Measurements from ENCODE around the gene PPA2. TPM values are rescaled to one million over a fixed set of nuclear protein-coding genes. Genes with fewer than 3 reads are reported as not detected.
"Not testable (repeated sequence)": the region's sequence is repeated elsewhere in the genome, so short reads cannot be mapped to it uniquely, and the experiment has no call there.

The PPA2 gene
- total RNA-seq, 1 donor from 2014 or later = 49.3 TPM

DNA sequence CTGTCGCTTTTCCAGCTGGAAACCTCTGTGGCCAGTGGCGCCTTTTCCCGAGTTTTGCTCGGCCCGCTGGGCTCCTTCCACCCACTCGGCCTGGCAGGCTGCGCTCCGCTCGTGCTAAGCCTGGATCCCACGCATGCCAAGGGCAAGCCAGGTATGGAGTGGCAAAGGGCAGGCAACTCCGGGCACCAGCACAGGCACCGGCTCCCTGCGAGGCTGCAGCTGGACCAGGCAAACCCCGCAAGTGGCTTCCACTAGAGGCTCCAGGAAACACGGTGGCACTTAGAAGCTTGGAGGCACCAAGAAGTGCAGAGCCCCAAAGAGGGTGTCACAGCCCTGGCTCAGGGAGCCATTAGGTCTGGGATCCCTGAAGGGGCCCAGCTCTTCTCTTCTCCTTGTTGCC, 59.5 kb downstream of the PPA2 start:
- Histone ChIP-seq H3K4me1 (no peaks in the 10 kb centered on the region), H3K27ac (no peak overlapping the region), H3K27me3 (no peaks in the 10 kb centered on the region), H3K4me3 (no peak overlapping the region), H3K9me3 (no peaks in the 10 kb centered on the region), H3K36me3 (peaks cover 0 to 38% of the 10 kb centered on the region in 2 donors)
- no peak for DNase-seq (ENCODE audit: low spot score in 2 of 2)
- intact Hi-C loops (cut with DNase I) = no loop called here
- TF ChIP-seq, protein P1, sequence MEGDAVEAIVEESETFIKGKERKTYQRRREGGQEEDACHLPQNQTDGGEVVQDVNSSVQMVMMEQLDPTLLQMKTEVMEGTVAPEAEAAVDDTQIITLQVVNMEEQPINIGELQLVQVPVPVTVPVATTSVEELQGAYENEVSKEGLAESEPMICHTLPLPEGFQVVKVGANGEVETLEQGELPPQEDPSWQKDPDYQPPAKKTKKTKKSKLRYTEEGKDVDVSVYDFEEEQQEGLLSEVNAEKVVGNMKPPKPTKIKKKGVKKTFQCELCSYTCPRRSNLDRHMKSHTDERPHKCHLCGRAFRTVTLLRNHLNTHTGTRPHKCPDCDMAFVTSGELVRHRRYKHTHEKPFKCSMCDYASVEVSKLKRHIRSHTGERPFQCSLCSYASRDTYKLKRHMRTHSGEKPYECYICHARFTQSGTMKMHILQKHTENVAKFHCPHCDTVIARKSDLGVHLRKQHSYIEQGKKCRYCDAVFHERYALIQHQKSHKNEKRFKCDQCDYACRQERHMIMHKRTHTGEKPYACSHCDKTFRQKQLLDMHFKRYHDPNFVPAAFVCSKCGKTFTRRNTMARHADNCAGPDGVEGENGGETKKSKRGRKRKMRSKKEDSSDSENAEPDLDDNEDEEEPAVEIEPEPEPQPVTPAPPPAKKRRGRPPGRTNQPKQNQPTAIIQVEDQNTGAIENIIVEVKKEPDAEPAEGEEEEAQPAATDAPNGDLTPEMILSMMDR (IDR thresholded peaks at IDR 0.05) = no peak

DNA sequence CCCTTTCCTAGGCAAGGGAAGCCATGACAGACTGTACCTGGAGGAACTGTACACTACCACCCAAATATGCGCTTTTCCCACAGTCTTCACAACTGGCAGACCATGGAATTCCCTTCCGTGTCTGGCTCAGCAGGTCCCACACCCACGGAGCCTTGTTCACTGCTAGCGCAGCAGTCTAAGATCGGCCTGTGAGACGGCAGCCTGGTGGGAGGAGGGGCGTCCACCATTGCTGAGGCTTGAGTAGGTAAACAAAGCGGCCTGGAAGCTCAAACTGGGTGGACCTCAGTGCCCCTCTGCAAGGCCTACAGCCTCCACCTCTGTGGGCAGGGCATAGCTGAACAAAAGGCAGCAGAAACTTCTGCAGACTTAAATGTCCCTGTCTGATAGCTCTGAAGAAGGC, 64.7 kb downstream of the PPA2 start:
- H3K4me3 ChIP-seq; H3K4me1 ChIP-seq; DNase-seq (ENCODE audit: low spot score in 2 of 2); intact Hi-C loops (cut with DNase I); H3K9me3 ChIP-seq; H3K27ac ChIP-seq; H3K27me3 ChIP-seq: not testable (repeated sequence)
- peaks cover 10 to 47% of the 10 kb centered on the region in 2 donors for H3K36me3 ChIP-seq

DNA sequence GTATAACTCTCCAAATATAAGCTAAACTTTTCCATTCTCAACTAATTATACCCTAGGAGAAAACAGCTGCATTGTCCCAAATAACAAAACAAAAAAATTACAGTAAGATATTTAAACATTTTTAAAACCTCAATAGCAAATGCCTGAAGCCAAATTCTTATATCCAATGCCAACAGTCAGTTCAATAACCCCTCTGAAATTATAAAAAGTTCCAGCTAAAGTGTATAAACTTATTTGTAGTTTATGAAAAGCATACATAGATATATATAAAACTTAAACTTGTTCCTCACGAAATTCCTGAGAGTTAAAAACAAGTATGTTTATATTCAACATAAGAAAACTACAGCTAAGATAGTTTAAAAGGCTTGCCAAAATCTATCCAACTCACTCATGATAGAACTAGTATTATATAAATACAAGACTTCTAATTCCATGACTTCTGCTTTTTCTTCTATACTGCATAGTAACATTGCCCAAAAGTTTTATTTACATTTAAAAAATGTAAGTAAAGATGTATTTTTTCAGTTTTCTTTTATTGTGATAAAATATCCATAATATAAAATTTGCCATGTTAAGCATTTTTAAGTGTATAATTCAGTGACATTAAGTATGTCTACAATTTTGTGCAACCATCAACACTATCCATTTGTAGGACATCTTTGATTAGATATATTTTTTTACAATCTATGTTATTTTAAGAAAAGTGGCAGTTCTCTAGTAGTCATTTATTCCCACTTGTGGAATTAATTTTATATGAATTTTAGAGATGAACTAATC, 72.8 kb downstream of the PPA2 start:
- H3K9me3 ChIP-seq = peaks cover 0 to 7% of the 10 kb centered on the region in 2 donors
- TF ChIP-seq, protein P1 (IDR thresholded peaks at IDR 0.05) = no peak
- H3K4me1 ChIP-seq = no peaks in the 10 kb centered on the region
- peaks cover 10 to 22% of the 10 kb centered on the region in 2 donors for H3K36me3 ChIP-seq
- H3K4me3 ChIP-seq = no peak overlapping the region
- DNase-seq (ENCODE audit: low spot score in 2 of 2) = no peak
- H3K27ac ChIP-seq = no peak overlapping the region
- H3K27me3 ChIP-seq = no peaks in the 10 kb centered on the region
- intact Hi-C loops (cut with DNase I) = no loop called here

DNA sequence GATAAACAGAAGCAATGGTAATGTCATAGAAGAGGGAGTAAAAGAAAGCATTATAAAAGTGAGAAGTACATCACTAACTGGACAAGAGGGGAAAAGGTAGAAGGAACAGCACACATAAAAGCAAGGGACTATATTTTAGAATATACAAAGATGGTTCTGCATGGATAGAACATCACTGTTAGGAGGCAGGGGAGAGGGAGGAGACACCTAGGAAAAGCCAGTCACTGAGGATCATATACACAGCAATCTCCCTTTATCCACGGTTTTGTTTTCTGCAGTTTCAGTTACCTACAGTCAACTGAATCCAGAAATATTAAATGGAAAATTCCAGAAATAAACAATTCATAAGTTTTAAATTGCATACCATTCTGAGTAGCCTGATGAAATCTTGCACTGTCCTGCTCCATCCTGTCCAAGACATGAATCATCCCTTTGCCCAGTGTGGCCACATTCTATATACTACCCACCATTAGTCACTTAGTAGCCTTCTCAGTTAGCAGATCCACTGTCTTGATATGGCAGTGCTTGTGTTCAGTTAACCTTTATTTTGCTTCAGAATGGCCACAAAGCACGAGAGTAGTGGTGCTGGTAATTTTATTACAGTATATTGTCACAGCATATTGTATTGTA, 74.2 kb downstream of the PPA2 start:
- Histone ChIP-seq H3K36me3 (peaks cover 0 to 24% of the 10 kb centered on the region in 2 donors), H3K4me1 (no peaks in the 10 kb centered on the region), H3K9me3 (peaks cover 0 to 4% of the 10 kb centered on the region in 2 donors), H3K27me3 (no peaks in the 10 kb centered on the region), H3K4me3 (no peak overlapping the region), H3K27ac (no peak overlapping the region)
- intact Hi-C loops (cut with DNase I) = loop anchor here (10.0 kb wide), 1 partner anchor 255 kb away; the partner anchor contains the start of gene TET2
- TF ChIP-seq, protein P1 (IDR thresholded peaks at IDR 0.05) = no peak
- no peak for DNase-seq (ENCODE audit: low spot score in 2 of 2)

DNA sequence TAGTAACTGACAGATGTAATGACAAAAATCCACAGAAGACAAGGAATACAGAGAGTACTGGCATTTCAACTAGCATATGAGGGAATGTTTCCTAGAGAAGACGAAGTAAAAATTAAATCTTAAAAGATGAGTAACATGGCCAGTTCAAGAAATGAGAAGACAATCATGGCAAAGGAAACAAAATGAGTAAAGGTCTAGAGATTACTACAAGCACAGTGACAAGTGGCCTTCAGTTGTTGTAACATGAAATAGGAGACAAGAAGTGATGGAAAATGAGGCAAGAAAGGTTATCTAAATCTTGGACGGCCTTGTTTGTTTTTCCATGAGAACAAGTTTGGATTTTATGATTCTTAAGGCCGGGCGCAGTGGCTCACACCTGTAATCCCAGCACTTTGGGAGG, 81.0 kb downstream of the PPA2 start:
- TF ChIP-seq, protein P1 (IDR thresholded peaks at IDR 0.05) = no peak
- Histone ChIP-seq H3K4me3 (no peak overlapping the region), H3K36me3 (peaks cover 0 to 37% of the 10 kb centered on the region in 2 donors), H3K9me3 (no peaks in the 10 kb centered on the region), H3K4me1 (no peaks in the 10 kb centered on the region), H3K27me3 (no peaks in the 10 kb centered on the region), H3K27ac (no peak overlapping the region)
- no peak for DNase-seq (ENCODE audit: low spot score in 2 of 2)
- intact Hi-C loops (cut with DNase I) = loop anchor here (10.0 kb wide), 1 partner anchor 248 kb away; the partner anchor contains the start of gene TET2

DNA sequence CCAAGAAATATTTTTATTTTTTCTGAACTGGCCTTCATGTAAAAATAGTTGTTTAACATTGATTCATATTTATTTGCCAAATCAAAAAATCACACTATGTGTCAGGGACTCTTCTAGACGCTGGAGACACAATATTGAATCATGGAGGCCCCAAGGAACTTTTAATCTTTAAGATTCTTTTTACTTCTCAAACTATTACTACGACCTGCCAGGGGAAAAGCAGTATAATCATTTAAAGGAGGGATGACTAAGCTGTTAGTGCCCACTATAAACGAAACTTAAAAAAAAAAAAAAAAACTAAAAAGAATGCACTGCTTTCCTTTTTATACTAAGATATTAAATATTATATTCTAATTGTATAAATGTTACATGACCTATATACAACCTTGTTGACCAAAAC, 84.7 kb downstream of the PPA2 start:
- no peaks in the 10 kb centered on the region for H3K27me3 ChIP-seq
- no peak overlapping the region for H3K4me3 ChIP-seq
- intact Hi-C loops (cut with DNase I) = no loop called here
- no peaks in the 10 kb centered on the region for H3K4me1 ChIP-seq
- H3K27ac ChIP-seq = no peak overlapping the region
- no peak for DNase-seq (ENCODE audit: low spot score in 2 of 2)
- TF ChIP-seq, protein P1 (IDR thresholded peaks at IDR 0.05) = no peak
- H3K9me3 ChIP-seq = no peaks in the 10 kb centered on the region
- H3K36me3 ChIP-seq = peaks cover 0 to 27% of the 10 kb centered on the region in 2 donors
